GM15510 (cell line): Measurements from ENCODE around the gene ASPHD2.

Experiments
- POLR2A ChIP-seq: IDR thresholded peaks from 3 replicates; pipeline ENCODE4 v1.6.1; 2011; ENCODE audit warnings: borderline replicate concordance; ENCODE audit not compliant: insufficient read length; ENCODE audit errors: extremely low read depth

ASPHD2 gene

GRCh38 chr22:26435327-26436093 lies 6.5 kb downstream of the ASPHD2 start:
- TF ChIP-seq POLR2A, result no peak

- no peak for TF ChIP-seq POLR2A
Observed at GRCh38 chr22:26436903-26437515, 7.9 kb downstream of the ASPHD2 start.

- no peak for TF ChIP-seq POLR2A
Observed at GRCh38 chr22:26437694-26438392, 8.8 kb downstream of the ASPHD2 start.

- TF ChIP-seq POLR2A, result no peak
Observed at GRCh38 chr22:26439559-26439958, 10.5 kb downstream of the ASPHD2 start.

GRCh38 chr22:26442086-26442756 lies 13.2 kb downstream of the ASPHD2 start:
- TF ChIP-seq POLR2A, result no peak

GRCh38 chr22:26443901-26444690 lies 15.0 kb downstream of the ASPHD2 start:
- no peak for TF ChIP-seq POLR2A

GRCh38 chr22:26444777-26445176 lies 15.7 kb downstream of the ASPHD2 start:
- TF ChIP-seq POLR2A, result no peak

- no peak for TF ChIP-seq POLR2A
Observed at GRCh38 chr22:26445577-26446275, 16.7 kb downstream of the ASPHD2 start.

- TF ChIP-seq POLR2A, result no peak
Observed at GRCh38 chr22:26446808-26447515, 17.9 kb downstream of the ASPHD2 start.

GRCh38 chr22:26447584-26448329 lies 18.7 kb downstream of the ASPHD2 start:
- no peak for TF ChIP-seq POLR2A

- no peak for TF ChIP-seq POLR2A
Observed at GRCh38 chr22:26448334-26448733, 19.3 kb downstream of the ASPHD2 start.

GRCh38 chr22:26448941-26449340 lies 19.9 kb downstream of the ASPHD2 start:
- no peak for TF ChIP-seq POLR2A
